Putamen (tissue), 1 donor: Measurements from ENCODE around the gene PTPRM.

Source experiments
- DNase-seq: peaks from one replicate; pipeline ENCODE4 v3.0.0-alpha.2; 2016; ENCODE audit warnings: low spot score

PTPRM gene

GRCh38 chr18:8365006-8365405 is 797.9 kb downstream of the PTPRM start:
- no peak for DNase-seq

- DNase-seq = no peak
Observed at GRCh38 chr18:8365528-8365927, 798.4 kb downstream of the PTPRM start.

GRCh38 chr18:8366070-8366469 is 799.0 kb downstream of the PTPRM start:
- no peak for DNase-seq

- no peak for DNase-seq
Observed at GRCh38 chr18:8366656-8367055, 799.5 kb downstream of the PTPRM start.

GRCh38 chr18:8367217-8367988 is 800.3 kb downstream of the PTPRM start:
- peak; percentile 35 for DNase-seq

- DNase-seq = no peak
Observed at GRCh38 chr18:8368512-8369217, 801.5 kb downstream of the PTPRM start.

GRCh38 chr18:8373486-8373885 is 806.4 kb downstream of the PTPRM start:
- no peak for DNase-seq

- DNase-seq = no peak
Observed at GRCh38 chr18:8374676-8375075, 807.6 kb downstream of the PTPRM start.

- DNase-seq = no peak
Observed at GRCh38 chr18:8375249-8375648, 808.1 kb downstream of the PTPRM start.

- DNase-seq = no peak
Observed at GRCh38 chr18:8376113-8376512, 809.0 kb downstream of the PTPRM start.

GRCh38 chr18:8379187-8379941 is 812.2 kb downstream of the PTPRM start:
- DNase-seq = no peak

GRCh38 chr18:8380006-8380405 is 812.9 kb downstream of the PTPRM start:
- DNase-seq = no peak

- DNase-seq = no peak
Observed at GRCh38 chr18:8380926-8381325, 813.8 kb downstream of the PTPRM start.

- DNase-seq = peak; percentile 61
Observed at GRCh38 chr18:8381821-8382459, 814.8 kb downstream of the PTPRM start.

GRCh38 chr18:8385400-8385799 is 818.3 kb downstream of the PTPRM start:
- no peak for DNase-seq

GRCh38 chr18:8386669-8387380 is 819.7 kb downstream of the PTPRM start:
- no peak for DNase-seq

- peak; percentile 59 for DNase-seq
Observed at GRCh38 chr18:8389391-8390340, 822.5 kb downstream of the PTPRM start.

GRCh38 chr18:8391068-8391467 is 824.0 kb downstream of the PTPRM start:
- DNase-seq = no peak

- DNase-seq = no peak
Observed at GRCh38 chr18:8396254-8396653, 829.1 kb downstream of the PTPRM start.

GRCh38 chr18:8397034-8397433 is 829.9 kb downstream of the PTPRM start:
- peak; percentile 24 for DNase-seq
